Activated naive CD4-positive, alpha-beta T cell treated with anti-CD3 and anti-CD28 coated beads for 36 hours (primary cell): ENCODE data around the gene JTB. TPM values are rescaled to one million over a fixed set of nuclear protein-coding genes. Genes with fewer than 3 reads are reported as not detected.

ENCODE experiments used
- CTCF ChIA-PET: fragments of 350-600 bp; sonication (Branson Sonifier 250); formaldehyde crosslinking; loops from one replicate; lab custom pipeline; 2021; ENCODE audit warnings: antibody characterized with exemption; lab: Charles Lee
- DNase-seq: peaks from one replicate; pipeline ENCODE4 v3.0.0-alpha.2; 2020
- H3K27ac Mint-ChIP-seq: one replicate; pipeline ENCODE4 v1.8.0; 2021; ENCODE audit warnings: mild to moderate bottlenecking, mixed read lengths
- H3K27me3 Mint-ChIP-seq: one replicate; pipeline ENCODE4 v1.8.0; 2021; ENCODE audit warnings: low read depth, mixed read lengths
- H3K36me3 Mint-ChIP-seq: one replicate; pipeline ENCODE4 v1.8.0; 2021; ENCODE audit warnings: low read depth, mixed read lengths
- H3K4me1 Mint-ChIP-seq: one replicate; pipeline ENCODE4 v1.8.0; 2021; ENCODE audit warnings: low read depth, mixed read lengths
- H3K4me3 Mint-ChIP-seq: one replicate; pipeline ENCODE4 v1.8.0; 2021; ENCODE audit warnings: mild to moderate bottlenecking, moderate library complexity, mixed read lengths
- H3K9me3 Mint-ChIP-seq: one replicate; pipeline ENCODE4 v1.8.0; 2021; ENCODE audit warnings: mixed read lengths
- intact Hi-C: fragments of 100-400 bp; cut with micrococcal nuclease; formaldehyde crosslinking; loops from one replicate; pipeline ENCODE4 v1.15.1; 2023
- total RNA-seq, 2 experiments: library from RNA; stranded (reverse); gene quantifications; one replicate each; pipeline ENCODE4 v1.2.3, GENCODE V29; 2021

Gene JTB
- total RNA-seq, 2 experiments from 2014 or later, result 126 to 131 TPM

DNA sequence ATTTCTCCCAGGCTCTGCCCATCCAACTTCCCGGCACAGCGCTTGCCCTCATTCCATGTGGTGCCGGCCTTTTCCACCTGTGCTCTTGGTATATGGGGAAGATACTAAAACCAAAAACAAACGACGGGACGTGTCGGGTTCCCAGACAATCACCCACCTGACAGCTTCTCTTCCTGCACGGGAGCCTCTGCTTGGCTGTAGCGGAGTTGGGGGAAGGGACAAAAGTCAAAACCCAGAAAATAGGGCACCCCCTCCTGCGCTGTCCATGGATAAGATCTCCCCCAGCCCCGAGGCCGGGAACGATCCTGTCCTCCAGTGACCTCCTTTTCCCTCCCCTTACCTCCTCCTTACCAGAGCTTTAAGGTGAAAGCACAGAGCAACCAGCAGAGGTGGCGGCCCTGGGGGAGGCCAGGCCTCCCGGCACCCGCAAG is 640 bp downstream of the JTB start:
- intact Hi-C loops, result loop anchor here (1.0 to 5.0 kb wide), 8 partner anchors 8 to 320 kb away; partner anchors contain the start of genes CREB3L4, CRTC2, RPS27 and SLC39A1
- H3K4me1 Mint-ChIP-seq, result peaks cover 45% of the 10 kb centered on the region
- peak; percentile 31 for DNase-seq
- H3K27me3 Mint-ChIP-seq, result no peaks in the 10 kb centered on the region
- peaks cover 36% of the 10 kb centered on the region for H3K36me3 Mint-ChIP-seq
- H3K4me3 Mint-ChIP-seq, result peak overlapping the region; percentile 97
- no peaks in the 10 kb centered on the region for H3K9me3 Mint-ChIP-seq
- peak overlapping the region; percentile 95 for H3K27ac Mint-ChIP-seq
- CTCF ChIA-PET, result interaction anchor here (0.8 to 2.9 kb wide), 10 partner anchors 8 to 466 kb away, joined by 3 to 27 read pairs (median 4); partner anchors contain the start of genes CREB3L4, DENND4B, RAB13 and RPS27

- intact Hi-C loops, result no loop called here
- no peaks in the 10 kb centered on the region for H3K9me3 Mint-ChIP-seq
- no peak for DNase-seq
- H3K36me3 Mint-ChIP-seq, result peaks cover 36% of the 10 kb centered on the region
- H3K27ac Mint-ChIP-seq, result no peak overlapping the region
- no peaks in the 10 kb centered on the region for H3K27me3 Mint-ChIP-seq
- CTCF ChIA-PET, result interaction anchor here (1.5 kb wide), 1 partner anchor 13 kb away, joined by 6 read pairs; the partner anchor contains the start of gene RAB13
- H3K4me1 Mint-ChIP-seq, result peaks cover 42% of the 10 kb centered on the region
- no peak overlapping the region for H3K4me3 Mint-ChIP-seq
These were observed 3.9 kb downstream of the JTB start for GRCh38 chr1:153973525-153973924.

GRCh38 chr1:153973071-153973470 is 4.4 kb downstream of the JTB start:
- Mint-ChIP-seq H3K27ac (no peak overlapping the region), H3K9me3 (no peaks in the 10 kb centered on the region), H3K4me3 (no peak overlapping the region), H3K36me3 (peaks cover 36% of the 10 kb centered on the region), H3K4me1 (peaks cover 40% of the 10 kb centered on the region), H3K27me3 (no peaks in the 10 kb centered on the region)
- intact Hi-C loops, result no loop called here
- CTCF ChIA-PET, result interaction anchor here (1.5 kb wide), 1 partner anchor 14 kb away, joined by 6 read pairs; the partner anchor contains the start of gene RAB13
- no peak for DNase-seq

- intact Hi-C loops, result no loop called here
- H3K27me3 Mint-ChIP-seq, result no peaks in the 10 kb centered on the region
- peaks cover 47% of the 10 kb centered on the region for H3K4me1 Mint-ChIP-seq
- no peak overlapping the region for H3K4me3 Mint-ChIP-seq
- no peak for DNase-seq
- CTCF ChIA-PET, result interaction anchor here (0.7 to 1.2 kb wide), 2 partner anchors 8 to 53 kb away, joined by 3 read pairs; no protein-coding TSS in a partner anchor
- H3K27ac Mint-ChIP-seq, result no peak overlapping the region
- peaks cover 27% of the 10 kb centered on the region for H3K36me3 Mint-ChIP-seq
- no peaks in the 10 kb centered on the region for H3K9me3 Mint-ChIP-seq
These were observed 7.1 kb downstream of the JTB start for GRCh38 chr1:153970346-153970745.

DNA sequence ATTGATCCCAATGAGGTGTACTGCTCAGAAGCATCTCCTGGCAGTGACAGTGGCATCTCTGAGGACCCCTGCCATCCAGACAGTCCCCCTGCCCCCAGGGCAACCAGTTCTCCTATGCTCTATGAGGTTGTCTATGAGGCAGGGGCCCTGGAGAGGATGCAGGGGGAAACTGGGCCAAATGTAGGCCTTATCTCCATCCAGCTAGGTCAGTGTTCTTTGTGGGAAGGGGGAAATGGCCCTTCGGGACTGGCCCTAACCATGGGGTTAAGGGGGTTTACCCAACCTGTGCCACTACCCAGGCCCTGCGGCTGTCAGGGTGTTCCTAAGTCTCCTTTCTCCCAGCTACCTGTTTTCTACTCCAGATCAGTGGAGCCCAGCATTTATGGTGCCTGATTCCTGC is 8.5 kb downstream of the JTB start:
- no peak overlapping the region for H3K4me3 Mint-ChIP-seq
- H3K27ac Mint-ChIP-seq, result no peak overlapping the region
- no peaks in the 10 kb centered on the region for H3K9me3 Mint-ChIP-seq
- DNase-seq, result no peak
- no peaks in the 10 kb centered on the region for H3K27me3 Mint-ChIP-seq
- CTCF ChIA-PET, result interaction anchor here (5.8 kb wide), 1 partner anchor 17 kb away, joined by 32 read pairs; the partner anchor contains the start of gene RAB13
- peaks cover 18% of the 10 kb centered on the region for H3K36me3 Mint-ChIP-seq
- intact Hi-C loops, result loop anchor here (10.0 kb wide), 2 partner anchors 434 to 1036 kb away; partner anchors contain the start of genes S100A6 and ZBTB7B
- peaks cover 43% of the 10 kb centered on the region for H3K4me1 Mint-ChIP-seq

DNA sequence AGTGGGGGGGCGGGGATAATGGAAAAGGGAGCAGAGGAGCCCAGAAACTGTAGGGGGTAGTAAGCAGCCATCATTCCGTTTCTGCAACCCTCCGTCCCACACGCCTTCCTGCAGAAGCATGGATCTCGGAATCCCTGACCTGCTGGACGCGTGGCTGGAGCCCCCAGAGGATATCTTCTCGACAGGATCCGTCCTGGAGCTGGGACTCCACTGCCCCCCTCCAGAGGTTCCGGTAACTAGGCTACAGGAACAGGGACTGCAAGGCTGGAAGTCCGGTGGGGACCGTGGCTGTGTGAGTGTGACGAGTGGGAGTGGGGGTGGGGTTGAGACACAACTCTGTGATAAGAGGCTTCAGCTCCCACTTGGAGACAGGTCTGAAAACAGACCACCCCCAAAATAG is 9.1 kb downstream of the JTB start:
- CTCF ChIA-PET, result interaction anchor here (1.9 to 5.8 kb wide), 3 partner anchors 9 to 18 kb away, joined by 8 to 32 read pairs (median 16); partner anchors contain the start of genes JTB and RAB13
- Mint-ChIP-seq H3K9me3 (no peaks in the 10 kb centered on the region), H3K4me3 (peak overlapping the region; percentile 85), H3K4me1 (peaks cover 42% of the 10 kb centered on the region), H3K27me3 (no peaks in the 10 kb centered on the region), H3K27ac (no peak overlapping the region), H3K36me3 (peaks cover 13% of the 10 kb centered on the region)
- DNase-seq, result no peak
- intact Hi-C loops, result loop anchor here (10.0 kb wide), 2 partner anchors 434 to 1036 kb away; partner anchors contain the start of genes S100A6 and ZBTB7B

DNA sequence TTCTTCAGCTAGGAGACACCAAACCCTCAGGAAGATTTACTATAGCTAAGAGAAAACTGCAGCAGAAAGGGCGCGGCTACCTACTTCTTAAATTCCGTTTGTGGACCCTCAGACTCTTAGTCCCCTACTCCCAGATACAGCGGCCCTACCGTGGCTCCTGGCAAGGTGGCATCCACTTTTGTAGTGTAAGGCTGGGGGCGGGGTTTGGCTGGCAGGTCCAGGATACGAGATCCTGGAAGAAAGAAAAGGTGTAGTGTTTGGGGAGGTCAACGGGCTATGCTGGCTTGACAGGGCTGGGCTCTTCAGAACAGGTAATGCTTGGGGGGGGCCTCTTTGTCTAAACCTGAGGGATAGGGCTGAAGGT is 9.5 kb downstream of the JTB start:
- H3K4me1 Mint-ChIP-seq, result peaks cover 39% of the 10 kb centered on the region
- DNase-seq, result no peak
- peak overlapping the region; percentile 85 for H3K4me3 Mint-ChIP-seq

DNA sequence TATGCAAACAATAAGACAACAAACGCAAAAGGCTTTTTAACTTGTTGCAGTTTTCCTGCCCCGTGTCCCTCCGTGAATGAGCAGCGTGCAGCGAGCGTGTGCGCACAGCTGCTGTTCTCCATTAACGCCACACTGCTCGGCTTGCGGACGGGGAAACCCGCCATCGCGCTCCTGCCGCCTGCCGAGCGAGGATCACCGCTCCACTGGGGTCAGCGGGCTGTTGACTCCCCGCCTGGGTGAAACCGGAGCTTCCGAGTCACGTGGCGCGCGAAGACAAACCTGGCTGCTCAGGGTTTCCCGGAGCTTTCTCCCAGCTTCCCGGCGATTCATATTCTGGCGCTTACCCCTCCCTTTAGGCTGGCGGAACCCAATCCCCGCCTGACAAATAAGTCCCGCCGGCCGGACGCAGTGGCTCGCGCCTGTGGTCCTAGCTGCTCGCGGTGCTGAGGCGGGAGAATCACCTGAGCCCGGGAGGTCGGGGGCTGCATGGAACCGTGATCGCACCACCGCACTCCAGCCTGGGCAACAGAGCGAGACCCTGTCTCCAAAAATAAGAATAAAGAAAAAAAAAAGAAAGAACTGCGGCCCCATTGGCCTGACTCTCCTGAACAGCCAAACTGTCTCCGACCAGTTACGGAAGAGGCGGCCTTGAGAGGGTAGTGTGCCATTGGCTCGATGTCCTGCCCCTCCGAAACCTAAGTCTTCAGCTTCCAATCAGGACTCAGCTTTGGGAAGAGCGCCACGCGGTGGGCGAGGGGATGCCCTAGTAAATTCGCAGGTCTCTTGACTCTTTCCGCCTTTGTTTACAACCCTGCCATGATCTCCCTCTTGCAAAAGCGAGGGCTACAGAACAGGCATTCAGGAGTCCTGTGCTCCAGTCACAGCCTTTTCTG is 10.1 kb downstream of the JTB start, which contains the start of gene CREB3L4:
Gene CREB3L4, plus strand, starts transcription at position 796 of the 893 bp plus-strand sequence. CDS start 624 bp downstream, outside the sequence.
- H3K4me1 Mint-ChIP-seq, result peaks cover 42% of the 10 kb centered on the region

More for the DNA sequence above, 9.5 kb downstream of the JTB start:
- Mint-ChIP-seq H3K36me3 (peaks cover 10% of the 10 kb centered on the region), H3K27ac (peak overlapping the region; percentile 94), H3K27me3 (no peaks in the 10 kb centered on the region), H3K9me3 (no peaks in the 10 kb centered on the region)
- intact Hi-C loops, result loop anchor here (1.0 to 10.0 kb wide), 8 partner anchors 9 to 1037 kb away; partner anchors contain the start of genes CRTC2, JTB, RPS27 and S100A6
- CTCF ChIA-PET, result interaction anchor here (1.1 to 5.8 kb wide), 5 partner anchors 9 to 178 kb away, joined by 3 to 32 read pairs (median 8); partner anchors contain the start of genes JTB and RAB13

GRCh38 chr1:153963850-153964331 is 13.6 kb downstream of the JTB start:
- H3K27me3 Mint-ChIP-seq, result no peaks in the 10 kb centered on the region
- H3K9me3 Mint-ChIP-seq, result no peaks in the 10 kb centered on the region
- peak overlapping the region; percentile 82 for H3K4me3 Mint-ChIP-seq
- intact Hi-C loops, result loop anchor here (1.0 to 10.0 kb wide), 7 partner anchors 13 to 1041 kb away; partner anchors contain the start of genes ILF2, JTB, RPS27 and S100A6
- DNase-seq, result no peak
- peak overlapping the region; percentile 88 for H3K27ac Mint-ChIP-seq
- CTCF ChIA-PET, result interaction anchor here (0.6 to 5.8 kb wide), 7 partner anchors 14 to 230 kb away, joined by 3 to 32 read pairs (median 5); partner anchors contain the start of genes DENND4B, JTB and RAB13
- peaks cover 15% of the 10 kb centered on the region for H3K36me3 Mint-ChIP-seq
- peaks cover 49% of the 10 kb centered on the region for H3K4me1 Mint-ChIP-seq

More for the DNA sequence above, 10.1 kb downstream of the JTB start, which contains the start of gene CREB3L4:
- DNase-seq, result peak; percentile 90
- intact Hi-C loops, result loop anchor here (1.0 to 10.0 kb wide), 8 partner anchors 9 to 1037 kb away; partner anchors contain the start of genes CRTC2, JTB, RPS27 and S100A6
- Mint-ChIP-seq H3K9me3 (no peaks in the 10 kb centered on the region), H3K4me3 (peak within 1 kb of the TSS; percentile 85), H3K27me3 (no peaks in the 10 kb centered on the region), H3K27ac (peak within 1 kb of the TSS; percentile 94), H3K36me3 (peaks cover 13% of the 10 kb centered on the region)
- CTCF ChIA-PET, result interaction anchor here (0.6 to 5.8 kb wide), 9 partner anchors 10 to 177 kb away, joined by 3 to 32 read pairs (median 5); partner anchors contain the start of genes JTB and RAB13

- CTCF ChIA-PET, result interaction anchor here (0.8 to 2.6 kb wide), 7 partner anchors 15 to 146 kb away, joined by 3 to 12 read pairs (median 5); partner anchors contain the start of genes DENND4B, JTB and RAB13
- Mint-ChIP-seq H3K36me3 (peaks cover 15% of the 10 kb centered on the region), H3K4me3 (peak within 1 kb of the TSS; percentile 82), H3K4me1 (peaks cover 51% of the 10 kb centered on the region), H3K9me3 (no peaks in the 10 kb centered on the region), H3K27ac (peak within 1 kb of the TSS; percentile 88), H3K27me3 (no peaks in the 10 kb centered on the region)
- peak; percentile 99 for DNase-seq
- intact Hi-C loops, result loop anchor here (1.0 to 10.0 kb wide), 7 partner anchors 14 to 1042 kb away; partner anchors contain the start of genes ILF2, JTB, RPS27 and S100A6
These were observed 14.2 kb downstream of the JTB start, which contains the start of gene SLC39A1 for GRCh38 chr1:153963030-153963849. SLC39A1 (minus strand) TSS chr1:153963537; CDS start chr1:153962715, 822 bp downstream.
